Right lobe of liver (tissue), 4 donors: ENCODE data around the gene RPS28.

ENCODE experiments used
- CTCF ChIP-seq, 4 donors: fragments of 200-600 bp in 3 of 4; fragments of 450-650 bp in 1 of 4; IDR thresholded peaks; one replicate each; pipeline versions ENCODE4 v1.5.1 to v1.8.0; 2016 to 2022; ENCODE audit warnings: antibody characterized with exemption in 4 of 4, mild to moderate bottlenecking in 2 of 4
- POLR2A ChIP-seq: fragments of 450-650 bp; IDR thresholded peaks from one replicate; pipeline ENCODE4 v1.6.1; 2017; ENCODE audit warnings: antibody characterized with exemption, mild to moderate bottlenecking
- donor health status: DM: no; HTN: no; CAD: no.
- donor health status: DM: no; HTN: no; CAD: no.
- donor health status: DM: no; HTN: yes; CAD: no.

GRCh38 chr19:8370176-8371010, 49.1 kb downstream of the RPS28 start:
- TF ChIP-seq POLR2A (no peak), CTCF (IDR thresholded peaks at IDR 0.05) (no peak)
